Medulla oblongata (tissue), 1 donor: Measurements from ENCODE around the gene SLC16A3.
"Not testable (repeated sequence)": the region's sequence is repeated elsewhere in the genome, so short reads cannot be mapped to it uniquely, and the experiment has no call there.

Source experiments
- DNase-seq: peaks from one replicate; pipeline ENCODE4 v3.0.0-alpha.2; 2015; ENCODE audit errors: extremely low spot score

SLC16A3 gene

GRCh38 chr17:82228842-82229697, at the start of gene SLC16A3:
Gene SLC16A3, plus strand, starts transcription at chr17:82229042. Its CDS starts 6,967 bp downstream, at chr17:82236009.
- no peak for DNase-seq

GRCh38 chr17:82179412-82179811, 49.4 kb upstream of the SLC16A3 start:
- DNase-seq, result no peak

- DNase-seq, result no peak
These were observed 48.8 kb upstream of the SLC16A3 start for GRCh38 chr17:82179946-82180475.

GRCh38 chr17:82180776-82181528, 47.9 kb upstream of the SLC16A3 start:
- peak; percentile 26 for DNase-seq

GRCh38 chr17:82184761-82185160, 44.1 kb upstream of the SLC16A3 start:
- DNase-seq, result no peak

- DNase-seq, result no peak
These were observed 42.6 kb upstream of the SLC16A3 start for GRCh38 chr17:82186221-82186620.

- DNase-seq, result no peak
These were observed 41.3 kb upstream of the SLC16A3 start for GRCh38 chr17:82187500-82187899.

- no peak for DNase-seq
These were observed 40.6 kb upstream of the SLC16A3 start for GRCh38 chr17:82188001-82188961.

- DNase-seq, result not testable (repeated sequence)
These were observed 35.8 kb upstream of the SLC16A3 start for GRCh38 chr17:82193050-82193449.

- DNase-seq, result peak; percentile 60
These were observed 35.2 kb upstream of the SLC16A3 start for GRCh38 chr17:82193520-82194220.

GRCh38 chr17:82194765-82195164, 34.1 kb upstream of the SLC16A3 start:
- DNase-seq, result no peak

GRCh38 chr17:82195675-82196672, 32.9 kb upstream of the SLC16A3 start:
- peak; percentile 38 for DNase-seq

- no peak for DNase-seq
These were observed 30.8 kb upstream of the SLC16A3 start for GRCh38 chr17:82198092-82198491.

- no peak for DNase-seq
These were observed 29.3 kb upstream of the SLC16A3 start for GRCh38 chr17:82199496-82199895.

GRCh38 chr17:82200135-82200534, 28.7 kb upstream of the SLC16A3 start:
- no peak for DNase-seq

- DNase-seq, result no peak
These were observed 27.9 kb upstream of the SLC16A3 start for GRCh38 chr17:82200743-82201497.

GRCh38 chr17:82201498-82201910, 27.3 kb upstream of the SLC16A3 start:
- no peak for DNase-seq

GRCh38 chr17:82202981-82203380, 25.9 kb upstream of the SLC16A3 start:
- no peak for DNase-seq

- no peak for DNase-seq
These were observed 24.9 kb upstream of the SLC16A3 start for GRCh38 chr17:82203920-82204319.
